OCI-LY3 (cell line): Measurements from ENCODE around the gene CCDC158.
"Not testable (repeated sequence)": the region's sequence is repeated elsewhere in the genome, so short reads cannot be mapped to it uniquely, and the experiment has no call there.

Experiments used
- H2AFZ ChIP-seq: fragments of 200-600, 300-600 bp; shearing (Covaris generic); 2 replicates; pipeline ENCODE4 v1.6.0; 2014; ENCODE audit warnings: antibody characterized with exemption, low read depth, low read length
- H3K27ac ChIP-seq: fragments of 200-600, 300-600 bp; sonication (generic); 2 replicates; pipeline ENCODE4 v1.5.1; 2014; ENCODE audit warnings: mild to moderate bottlenecking, low read length, moderate library complexity, mixed read lengths
- H3K27me3 ChIP-seq: fragments of 200-600, 300-600 bp; sonication (generic); 2 replicates; pipeline ENCODE4 v1.6.1; 2014; ENCODE audit warnings: low read depth, low read length, mixed read lengths
- H3K36me3 ChIP-seq: fragments of 200-600, 300-600 bp; sonication (generic); replicated peaks from 2 replicates; pipeline ENCODE3; 2014; ENCODE audit warnings: low read depth, low read length, mixed read lengths
- H3K4me1 ChIP-seq: fragments of 300-600, 200-600 bp; sonication (generic); 2 replicates; pipeline ENCODE4 v1.6.1; 2014; ENCODE audit warnings: low read length, mixed read lengths
- H3K4me2 ChIP-seq: fragments of 200-600, 300-600 bp; sonication (generic); 2 replicates; pipeline ENCODE4 v1.6.1; 2014; ENCODE audit warnings: low read length, mixed read lengths
- H3K4me3 ChIP-seq: fragments of 300-600, 200-600 bp; sonication (generic); 2 replicates; pipeline ENCODE4 v1.5.1; 2014; ENCODE audit warnings: antibody characterized with exemption, mild to moderate bottlenecking, low read length, moderate library complexity
- H3K79me2 ChIP-seq: fragments of 300-600, 200-600 bp; shearing (Covaris generic); 2 replicates; pipeline ENCODE4 v1.6.1; 2014; ENCODE audit warnings: mild to moderate bottlenecking, low read length, mixed read lengths
- H3K9ac ChIP-seq: fragments of 300-600, 200-600 bp; shearing (Covaris generic); 2 replicates; pipeline ENCODE4 v1.6.0; 2014; ENCODE audit warnings: mild to moderate bottlenecking, low read length, moderate library complexity
- H3K9me3 ChIP-seq: fragments of 200-600, 300-600 bp; shearing (Covaris generic); 2 replicates; pipeline ENCODE4 v1.6.1; 2014; ENCODE audit warnings: low read length, mixed read lengths; ENCODE audit not compliant: insufficient read depth
- H4K20me1 ChIP-seq: fragments of 200-600, 300-600 bp; sonication (generic); 2 replicates; pipeline ENCODE4 v1.6.1; 2016; ENCODE audit warnings: low read length, mixed read lengths; ENCODE audit not compliant: insufficient read depth
- CTCF ChIP-seq: fragments of 200-600, 300-600 bp; sonication (generic); IDR thresholded peaks from 2 replicates; pipeline ENCODE4 v1.5.1; 2014; ENCODE audit warnings: antibody characterized with exemption, low read length, low read depth
- EZH2phosphoT487 ChIP-seq: fragments of 200-600 bp; shearing (Covaris generic); IDR thresholded peaks from 2 replicates; pipeline ENCODE4 v1.6.1; 2018; ENCODE audit warnings: antibody characterized with exemption, mixed run types, low read depth

CCDC158 gene

GRCh38 chr4:76293772-76294171 is 127.2 kb downstream of the CCDC158 start:
- Histone ChIP-seq H3K4me3 (no peak overlapping the region), H3K4me2 (no peak overlapping the region), H3K79me2 (no peaks in the 10 kb centered on the region), H3K27ac (no peak overlapping the region), H3K9ac (no peak overlapping the region), H3K27me3 (no peaks in the 10 kb centered on the region), H2AFZ (no peak overlapping the region), H4K20me1 (no peaks in the 10 kb centered on the region), H3K36me3 (peaks cover 9% of the 10 kb centered on the region), H3K4me1 (peaks cover 10% of the 10 kb centered on the region), H3K9me3 (peaks cover 10% of the 10 kb centered on the region)
- TF ChIP-seq EZH2phosphoT487 (no peak), CTCF (no peak)

GRCh38 chr4:76292730-76293129 is 128.2 kb downstream of the CCDC158 start:
- no peaks in the 10 kb centered on the region for H3K79me2 ChIP-seq
- no peaks in the 10 kb centered on the region for H3K27me3 ChIP-seq
- H3K4me1 ChIP-seq: peaks cover 10% of the 10 kb centered on the region
- H3K27ac ChIP-seq: no peak overlapping the region
- no peak overlapping the region for H2AFZ ChIP-seq
- H3K9ac ChIP-seq: no peak overlapping the region
- TF ChIP-seq CTCF: no peak
- no peak for TF ChIP-seq EZH2phosphoT487
- H3K4me2 ChIP-seq: no peak overlapping the region
- H4K20me1 ChIP-seq: no peaks in the 10 kb centered on the region
- peaks cover 6% of the 10 kb centered on the region for H3K36me3 ChIP-seq
- no peak overlapping the region for H3K4me3 ChIP-seq
- H3K9me3 ChIP-seq: peaks cover 9% of the 10 kb centered on the region

DNA sequence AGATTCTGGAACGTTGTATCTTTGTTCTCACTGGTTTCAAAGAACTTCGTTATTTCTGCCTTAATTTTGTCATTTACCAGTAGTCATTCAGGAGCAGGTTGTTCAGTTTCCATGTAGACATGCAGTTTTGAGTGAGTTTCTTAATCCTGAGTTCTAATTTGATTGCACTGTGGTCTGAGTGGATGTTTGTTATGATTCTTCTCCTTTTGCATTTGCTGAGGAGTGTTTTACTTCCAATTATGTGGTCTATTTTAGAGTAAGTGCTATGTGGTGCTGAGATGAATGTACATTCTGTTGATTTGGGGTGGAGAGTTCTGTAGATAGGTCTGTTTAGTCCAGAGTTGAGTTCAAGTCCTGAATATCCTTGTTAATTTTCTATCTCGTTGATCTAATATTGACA is 133.1 kb downstream of the CCDC158 start:
- not testable (repeated sequence) for H3K79me2 ChIP-seq, H3K4me3 ChIP-seq, H3K27me3 ChIP-seq, H3K4me1 ChIP-seq, H4K20me1 ChIP-seq, H3K27ac ChIP-seq, H3K36me3 ChIP-seq, H3K9ac ChIP-seq, H3K4me2 ChIP-seq, H3K9me3 ChIP-seq, H2AFZ ChIP-seq

- no peak overlapping the region for H3K4me2 ChIP-seq
- no peak overlapping the region for H3K27ac ChIP-seq
- H3K4me1 ChIP-seq: no peaks in the 10 kb centered on the region
- no peak overlapping the region for H3K9ac ChIP-seq
- TF ChIP-seq EZH2phosphoT487: no peak
- no peak for TF ChIP-seq CTCF
- no peaks in the 10 kb centered on the region for H4K20me1 ChIP-seq
- no peak overlapping the region for H3K4me3 ChIP-seq
- H2AFZ ChIP-seq: no peak overlapping the region
- H3K79me2 ChIP-seq: no peaks in the 10 kb centered on the region
- H3K27me3 ChIP-seq: peaks cover under 1% of the 10 kb centered on the region; the same call in 1 of the 2 replicates
- H3K9me3 ChIP-seq: no peaks in the 10 kb centered on the region
- H3K36me3 ChIP-seq: no peaks in the 10 kb centered on the region
Measured at GRCh38 chr4:76283900-76284299, 137.0 kb downstream of the CCDC158 start.
